GM10266 (cell line): Measurements from ENCODE around the gene CAMSAP1.
"Not testable (repeated sequence)": the region's sequence is repeated elsewhere in the genome, so short reads cannot be mapped to it uniquely, and the experiment has no call there.

Experiments
- DNase-seq: peaks from one replicate; pipeline ENCODE4 v3.0.0; 2012; ENCODE audit errors: extremely low spot score
- CTCF ChIP-seq: IDR thresholded peaks from 2 replicates; pipeline ENCODE4 v1.5.1; 2012; ENCODE audit warnings: mild to moderate bottlenecking, low read depth; ENCODE audit not compliant: control insufficient read depth, insufficient read depth; ENCODE audit errors: missing control alignments

Gene CAMSAP1

GRCh38 chr9:135898634-135899407 lies 8.5 kb downstream of the CAMSAP1 start:
- no peak for DNase-seq
- no peak for TF ChIP-seq CTCF

GRCh38 chr9:135896626-135897025 lies 10.7 kb downstream of the CAMSAP1 start:
- no peak for DNase-seq
- TF ChIP-seq CTCF: no peak

GRCh38 chr9:135896205-135896604 lies 11.1 kb downstream of the CAMSAP1 start:
- DNase-seq: no peak
- no peak for TF ChIP-seq CTCF

GRCh38 chr9:135895202-135895848 lies 12.0 kb downstream of the CAMSAP1 start:
- no peak for DNase-seq
- no peak for TF ChIP-seq CTCF

- no peak for TF ChIP-seq CTCF
- no peak for DNase-seq
Observed at GRCh38 chr9:135893104-135893503, 14.2 kb downstream of the CAMSAP1 start.

GRCh38 chr9:135892327-135892726 lies 15.0 kb downstream of the CAMSAP1 start:
- not testable (repeated sequence) for DNase-seq

GRCh38 chr9:135891027-135891631 lies 16.2 kb downstream of the CAMSAP1 start:
- no peak for DNase-seq
- no peak for TF ChIP-seq CTCF
